NT2/D1 (cell line): Measurements from ENCODE around the gene ERGIC3.

Source experiments
- YY1 ChIP-seq: IDR thresholded peaks from 2 replicates; pipeline ENCODE4 v1.6.1; 2011; ENCODE audit not compliant: insufficient read length, insufficient read depth
- ZNF274 ChIP-seq: IDR thresholded peaks from 2 replicates; pipeline ENCODE4 v1.6.1; 2011; ENCODE audit warnings: mild to moderate bottlenecking, low read depth, low read length

GRCh38 chr20:35502352-35502751 lies 39.5 kb upstream of the ERGIC3 start:
- no peak for TF ChIP-seq YY1
- no peak for TF ChIP-seq ZNF274
